ENCODE measurements around the gene GOSR1. TPM values are rescaled to one million over a fixed set of nuclear protein-coding genes. Genes with fewer than 3 reads are reported as not detected.
"Not testable (repeated sequence)": the region's sequence is repeated elsewhere in the genome, so short reads cannot be mapped to it uniquely, and the experiment has no call there.

GOSR1 gene
- total RNA-seq, 1 experiment from 2014 or later: 43.7 TPM

DNA sequence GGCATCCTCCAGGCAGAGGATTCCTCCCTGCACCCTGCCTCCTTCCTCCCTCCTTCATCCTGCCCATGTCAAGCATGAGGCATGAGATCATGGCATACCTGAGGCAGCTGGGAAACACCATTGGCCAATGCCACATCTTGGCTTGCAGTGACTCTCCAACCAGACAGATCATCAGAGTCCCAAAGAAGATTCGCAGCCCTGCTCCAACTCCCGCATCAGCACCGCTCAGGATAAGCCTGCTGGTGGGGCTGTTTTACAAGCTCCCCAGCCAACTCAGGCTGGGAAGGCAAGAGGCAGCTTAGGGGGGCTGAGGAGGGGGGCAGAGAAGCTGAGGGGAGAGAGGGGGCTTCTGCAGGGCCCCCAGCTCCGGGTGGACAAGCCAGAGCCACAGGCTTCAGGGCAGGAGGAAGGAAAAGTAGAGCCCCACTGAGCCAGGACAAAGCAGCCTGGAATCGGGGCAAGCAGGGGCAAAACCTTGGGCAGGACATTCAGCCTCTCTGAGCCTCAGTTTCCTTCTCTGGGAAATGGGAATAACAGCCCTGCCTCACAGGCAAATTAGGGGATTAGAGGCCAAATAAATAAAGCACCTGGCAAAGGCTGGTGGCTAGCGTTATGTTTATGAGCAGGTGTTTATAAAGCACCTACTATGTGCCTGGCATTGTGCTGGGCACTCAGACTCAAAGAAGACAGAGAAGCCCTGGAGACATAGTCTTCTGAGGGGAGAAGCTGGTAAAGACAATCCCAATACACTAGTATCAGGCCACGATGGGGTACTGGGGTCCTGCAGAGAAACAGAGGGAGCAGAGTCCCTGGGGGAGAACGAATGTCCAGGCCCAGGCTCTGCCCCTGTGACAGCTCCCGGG, 88.1 kb downstream of the GOSR1 start:
- H3F3A ChIP-seq (ENCODE audit: insufficient read depth, low read depth): no peaks in the 10 kb centered on the region
- no peak overlapping the region for H3K4me3 ChIP-seq
- H2AFZ ChIP-seq: no peak overlapping the region
- H3K79me2 ChIP-seq (ENCODE audit: low read depth): no peaks in the 10 kb centered on the region
- intact Hi-C loops (cut with micrococcal nuclease; ENCODE audit: unreplicated experiment): no loop called here
- H3K27me3 ChIP-seq (ENCODE audit: insufficient read depth, low read depth): peaks cover 43% of the 10 kb centered on the region
- POLR2A ChIA-PET (ENCODE audit: unreplicated experiment): no interaction called here
- no peaks in the 10 kb centered on the region for H3K9me3 ChIP-seq (ENCODE audit: insufficient read depth, low read depth)
- TF ChIP-seq, protein P1, sequence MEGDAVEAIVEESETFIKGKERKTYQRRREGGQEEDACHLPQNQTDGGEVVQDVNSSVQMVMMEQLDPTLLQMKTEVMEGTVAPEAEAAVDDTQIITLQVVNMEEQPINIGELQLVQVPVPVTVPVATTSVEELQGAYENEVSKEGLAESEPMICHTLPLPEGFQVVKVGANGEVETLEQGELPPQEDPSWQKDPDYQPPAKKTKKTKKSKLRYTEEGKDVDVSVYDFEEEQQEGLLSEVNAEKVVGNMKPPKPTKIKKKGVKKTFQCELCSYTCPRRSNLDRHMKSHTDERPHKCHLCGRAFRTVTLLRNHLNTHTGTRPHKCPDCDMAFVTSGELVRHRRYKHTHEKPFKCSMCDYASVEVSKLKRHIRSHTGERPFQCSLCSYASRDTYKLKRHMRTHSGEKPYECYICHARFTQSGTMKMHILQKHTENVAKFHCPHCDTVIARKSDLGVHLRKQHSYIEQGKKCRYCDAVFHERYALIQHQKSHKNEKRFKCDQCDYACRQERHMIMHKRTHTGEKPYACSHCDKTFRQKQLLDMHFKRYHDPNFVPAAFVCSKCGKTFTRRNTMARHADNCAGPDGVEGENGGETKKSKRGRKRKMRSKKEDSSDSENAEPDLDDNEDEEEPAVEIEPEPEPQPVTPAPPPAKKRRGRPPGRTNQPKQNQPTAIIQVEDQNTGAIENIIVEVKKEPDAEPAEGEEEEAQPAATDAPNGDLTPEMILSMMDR (conservative IDR thresholded peaks at IDR 0.05): no peak
- TF ChIP-seq EZH2 (IDR thresholded peaks at IDR 0.05; ENCODE audit: low read depth): no peak
- H3K4me2 ChIP-seq: no peak overlapping the region
- H3K27ac ChIP-seq: no peak overlapping the region
- H3K9me2 ChIP-seq (ENCODE audit: insufficient read depth): no peaks in the 10 kb centered on the region
- peak; percentile 14 to 38 for DNase-seq
- no TSS peak for BruUV-seq (replicated peaks)
- H3K36me3 ChIP-seq (ENCODE audit: low read depth): no peaks in the 10 kb centered on the region
- CTCF ChIA-PET: no interaction called here
- H3K4me1 ChIP-seq (replicated peaks; ENCODE audit: insufficient read depth): no peaks in the 10 kb centered on the region
- no peaks in the 10 kb centered on the region for H4K20me1 ChIP-seq (ENCODE audit: insufficient read depth)

DNA sequence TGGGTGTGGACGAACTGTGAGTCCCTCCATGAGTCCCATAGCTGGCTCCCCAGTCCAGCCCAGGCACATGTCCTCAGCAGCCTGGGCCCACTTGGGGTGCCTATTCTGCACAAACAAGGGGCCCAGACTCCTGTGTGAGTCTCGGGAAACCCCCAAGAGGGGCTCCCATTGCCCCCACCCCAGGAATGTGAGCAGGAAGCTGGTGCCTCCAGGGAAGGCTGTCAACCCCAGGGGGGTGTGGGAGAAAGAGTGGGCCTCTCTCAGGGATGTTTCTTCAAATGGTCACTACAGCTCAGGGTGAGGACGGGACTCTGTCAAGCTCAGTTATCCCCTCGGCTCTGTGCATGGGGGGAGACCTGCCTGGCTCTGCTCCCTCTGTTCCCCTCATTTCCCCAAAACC, 88.9 kb downstream of the GOSR1 start:
- H3F3A ChIP-seq (ENCODE audit: insufficient read depth, low read depth); DNase-seq; POLR2A ChIA-PET (ENCODE audit: unreplicated experiment); H3K4me2 ChIP-seq; H4K20me1 ChIP-seq (ENCODE audit: insufficient read depth); CTCF ChIA-PET; H3K4me1 ChIP-seq (replicated peaks; ENCODE audit: insufficient read depth); BruUV-seq (replicated peaks); H3K9me3 ChIP-seq (ENCODE audit: insufficient read depth, low read depth); H3K36me3 ChIP-seq (ENCODE audit: low read depth); H3K79me2 ChIP-seq (ENCODE audit: low read depth); H3K27ac ChIP-seq; H2AFZ ChIP-seq; H3K9me2 ChIP-seq (ENCODE audit: insufficient read depth); intact Hi-C loops (cut with micrococcal nuclease; ENCODE audit: unreplicated experiment); H3K4me3 ChIP-seq: not testable (repeated sequence)
- peaks cover 38% of the 10 kb centered on the region for H3K27me3 ChIP-seq (ENCODE audit: insufficient read depth, low read depth)

DNA sequence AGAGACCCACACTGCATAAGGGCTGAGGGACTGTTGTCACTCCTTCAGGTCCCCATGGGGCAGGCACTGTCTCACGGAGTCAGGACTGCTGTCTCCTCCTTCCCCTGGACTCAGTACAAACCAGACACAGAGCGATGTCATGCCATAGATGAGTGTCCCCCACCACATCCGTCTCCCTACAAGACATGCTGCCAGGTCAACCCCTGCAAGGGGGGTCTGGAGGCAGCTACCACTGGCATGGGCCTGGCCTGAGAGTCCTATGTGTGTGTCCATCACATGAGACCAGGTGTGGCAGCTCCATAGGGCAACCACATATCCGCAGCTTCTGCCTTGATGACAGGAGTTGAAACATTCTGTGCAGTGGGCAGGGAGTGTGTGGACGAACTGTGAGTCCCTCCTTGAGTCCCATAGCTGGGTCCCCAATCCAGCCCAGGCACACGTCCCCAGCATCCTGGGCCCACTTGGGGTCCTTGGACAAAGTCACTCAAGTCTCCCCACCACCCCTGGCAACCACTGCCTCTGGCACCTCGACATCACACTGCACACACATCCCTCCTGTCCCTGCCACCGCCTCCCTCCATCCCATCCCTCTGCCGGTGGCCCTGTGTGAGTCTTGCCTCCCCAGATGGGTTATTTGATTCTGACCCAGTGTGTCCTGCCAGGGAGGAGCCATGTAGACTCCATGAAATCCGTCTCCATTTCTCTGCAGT, 89.5 kb downstream of the GOSR1 start:
- intact Hi-C loops (cut with micrococcal nuclease; ENCODE audit: unreplicated experiment); H3K4me3 ChIP-seq; H3K4me1 ChIP-seq (replicated peaks; ENCODE audit: insufficient read depth); BruUV-seq (replicated peaks); H2AFZ ChIP-seq; H3K27ac ChIP-seq; H3F3A ChIP-seq (ENCODE audit: insufficient read depth, low read depth); H3K9me2 ChIP-seq (ENCODE audit: insufficient read depth); H3K4me2 ChIP-seq; H3K9me3 ChIP-seq (ENCODE audit: insufficient read depth, low read depth); DNase-seq; H3K36me3 ChIP-seq (ENCODE audit: low read depth); H4K20me1 ChIP-seq (ENCODE audit: insufficient read depth); POLR2A ChIA-PET (ENCODE audit: unreplicated experiment); H3K79me2 ChIP-seq (ENCODE audit: low read depth): not testable (repeated sequence)
- CTCF ChIA-PET: interaction anchor here (0.6 kb wide), 1 partner anchor 132 kb away, joined by 3 read pairs; no protein-coding TSS in a partner anchor
- H3K27me3 ChIP-seq (ENCODE audit: insufficient read depth, low read depth): peaks cover 38% of the 10 kb centered on the region
